ENCODE data around the gene FBXO42. TPM values are rescaled to one million over a fixed set of nuclear protein-coding genes. Genes with fewer than 3 reads are reported as not detected.

The FBXO42 gene
- total and polyA plus RNA-seq, 9 of the 15 experiments (the other 6 are each of a cell fraction or from before 2014, with no cell fraction given), result 7.2 to 24.8 (median 17.4) TPM

- Histone ChIP-seq H3K4me2 (ENCODE audit: insufficient read depth, low read length) (no peak overlapping the region), H4K20me1 (replicated peaks; ENCODE audit: control insufficient read depth, insufficient read depth, low read length) (peaks cover 54% of the 10 kb centered on the region), H3K9ac (ENCODE audit: insufficient read depth in 1 of 2, low read depth in 2 of 2, low read length in 2 of 2) (no peak overlapping the region), H3K27ac (ENCODE audit: extremely low read depth, low read depth, low read length) (no peak overlapping the region), H3K9me1 (ENCODE audit: control insufficient read depth, insufficient read depth, low read length) (no peaks in the 10 kb centered on the region), H3K9me3 (replicated peaks; ENCODE audit: control insufficient read depth, insufficient read depth, low read depth, low read length) (no peaks in the 10 kb centered on the region), H3K4me1 (replicated peaks in 1 of 2; ENCODE audit: control insufficient read depth in 2 of 2, insufficient read depth in 2 of 2, low read length in 2 of 2) (peaks cover 12 to 27% of the 10 kb centered on the region in 2 experiments), H3K4me3 (no peak overlapping the region), H3K36me3 (ENCODE audit: control insufficient read depth, insufficient read depth, low read length) (peaks cover 29% of the 10 kb centered on the region; the same call in 2 of the 3 replicates), H2AFZ (ENCODE audit: low read depth, low read length) (no peak overlapping the region), H3K27me3 (ENCODE audit: control insufficient read depth in 2 of 2, insufficient read depth in 2 of 2, low read length in 2 of 2) (no peaks in the 10 kb centered on the region), H3K79me2 (ENCODE audit: control insufficient read depth, insufficient read depth, low read length) (peaks cover 93% of the 10 kb centered on the region)
- FAIRE-seq, result no peak
- WGBS (ENCODE audit: insufficient coverage, low coverage, missing lambda C conversion rate), result 89% methylated on average over 5 of the region's 5 CpGs
- intact Hi-C loops (cut with micrococcal nuclease) (no loop called here), in situ Hi-C loops (cut with MboI) (no loop called here)
- ChIA-PET POLR2A (no interaction called here), CTCF (ENCODE audit: low intra/inter-chr PET ratio) (no interaction called here)
- ATAC-seq, result no peak
- BruUV-seq (replicated peaks), result no TSS peak
- peak in 1 of 4 experiments; percentile 3 for DNase-seq (ENCODE audit: extremely low read depth in 1 of 4, low spot score in 3 of 4)
- TF ChIP-seq NFATC3 (IDR thresholded peaks at IDR 0.05), result no peak
- peak; percentile 32 for TF ChIP-seq ATF3 (IDR thresholded peaks at IDR 0.05)
- TF ChIP-seq ATF3 (CRISPR knock-in tag; conservative IDR thresholded peaks at IDR 0.05), result no peak
Observed at GRCh38 chr1:16371725-16372124, 19.4 kb upstream of the FBXO42 start.

GRCh38 chr1:16369821-16370220 is 17.5 kb upstream of the FBXO42 start:
- peaks cover 8 to 20% of the 10 kb centered on the region in 2 experiments; a peak in 4 of 5 replicates for H3K4me1 ChIP-seq (replicated peaks in 1 of 2; ENCODE audit: control insufficient read depth in 2 of 2, insufficient read depth in 2 of 2, low read length in 2 of 2)
- CTCF ChIA-PET (ENCODE audit: low intra/inter-chr PET ratio), result no interaction called here
- in situ Hi-C loops (cut with MboI), result no loop called here

More at GRCh38 chr1:16369821-16370220, 17.5 kb upstream of the FBXO42 start:
- H3K4me3 ChIP-seq, result no peak overlapping the region
- TF ChIP-seq STAT5B (CRISPR knock-in tag; IDR thresholded peaks at IDR 0.05) (no peak), BRD4 (IDR thresholded peaks at IDR 0.05) (no peak), MAFK (IDR thresholded peaks at IDR 0.05; ENCODE audit: low read length) (no peak), DPF2 (IDR thresholded peaks at IDR 0.05) (no peak), RBM17 (IDR thresholded peaks at IDR 0.05; ENCODE audit: borderline replicate concordance, low read depth, low read length) (no peak), RNF219 (CRISPR knock-in tag; IDR thresholded peaks at IDR 0.05) (no peak), NEUROD1 (IDR thresholded peaks at IDR 0.05; ENCODE audit: borderline replicate concordance, low read depth, low read length, partially characterized antibody) (no peak)
- no peaks in the 10 kb centered on the region for H3K9me1 ChIP-seq (ENCODE audit: control insufficient read depth, insufficient read depth, low read length)
- peaks cover 22% of the 10 kb centered on the region; the same call in 2 of the 3 replicates for H3K36me3 ChIP-seq (ENCODE audit: control insufficient read depth, insufficient read depth, low read length)
- no peak overlapping the region for H3K27ac ChIP-seq (ENCODE audit: extremely low read depth, low read depth, low read length)
- DNase-seq (ENCODE audit: extremely low read depth in 1 of 4, low spot score in 3 of 4) (peak in 1 of 4 experiments; percentile 4), FAIRE-seq (no peak), ATAC-seq (no peak)
- H3K27me3 ChIP-seq (ENCODE audit: control insufficient read depth in 2 of 2, insufficient read depth in 2 of 2, low read length in 2 of 2), result no peaks in the 10 kb centered on the region
- no peaks in the 10 kb centered on the region for H3K9me3 ChIP-seq (replicated peaks; ENCODE audit: control insufficient read depth, insufficient read depth, low read depth, low read length)
- H3K79me2 ChIP-seq (ENCODE audit: control insufficient read depth, insufficient read depth, low read length), result peaks cover 75% of the 10 kb centered on the region
- H3K4me2 ChIP-seq (ENCODE audit: insufficient read depth, low read length), result no peak overlapping the region
- BruUV-seq (replicated peaks), result no TSS peak
- H4K20me1 ChIP-seq (replicated peaks; ENCODE audit: control insufficient read depth, insufficient read depth, low read length), result peaks cover 39% of the 10 kb centered on the region
- intact Hi-C loops (cut with micrococcal nuclease), result loop anchor here (5.0 kb wide), 1 partner anchor 127 kb away; no protein-coding TSS in a partner anchor
- no peak overlapping the region for H2AFZ ChIP-seq (ENCODE audit: low read depth, low read length)
- H3K9ac ChIP-seq (ENCODE audit: insufficient read depth in 1 of 2, low read depth in 2 of 2, low read length in 2 of 2), result no peak overlapping the region; a peak in 1 of 4 replicates
- WGBS (ENCODE audit: insufficient coverage, low coverage, missing lambda C conversion rate), result 89% methylated on average over 3 of the region's 4 CpGs
- POLR2A ChIA-PET, result interaction anchor here (0.6 to 3.1 kb wide), 4 partner anchors 8 to 55 kb away, joined by 3 to 18 read pairs (median 3); no protein-coding TSS in a partner anchor

Data from K562 (cell line).